ENCODE data around the gene HCFC1R1. TPM values are rescaled to one million over a fixed set of nuclear protein-coding genes. Genes with fewer than 3 reads are reported as not detected.

The HCFC1R1 gene
- total RNA-seq, 1 experiment from 2014 or later, result 76.0 TPM

GRCh38 chr16:3036726-3037315 is 13.1 kb upstream of the HCFC1R1 start, which contains the start of gene BICDL2:
BICDL2 (minus strand) TSS chr16:3036944; CDS start chr16:3035496, 1,448 bp downstream.
- peak within 1 kb of the TSS; percentile 72 for H3K4me3 Mint-ChIP-seq
- H3K27me3 Mint-ChIP-seq (ENCODE audit: low read depth), result peaks cover 3% of the 10 kb centered on the region; the same call in 1 of the 2 replicates
- TF ChIP-seq HMGXB4 (CRISPR knock-in tag; IDR thresholded peaks at IDR 0.05) (0 out of 2 replicates have a peak, but pooled peaks have one; percentile 15), NFE2L1 (CRISPR knock-in tag; IDR thresholded peaks at IDR 0.05) (no peak), SMAD4 (CRISPR knock-in tag; IDR thresholded peaks at IDR 0.05) (no peak), SP1 (CRISPR knock-in tag; conservative IDR thresholded peaks at IDR 0.05) (peak; percentile 68; the same call in 1 of the 2 replicates), ZNF121 (CRISPR knock-in tag; IDR thresholded peaks at IDR 0.05) (peak; percentile 71; the same call in 1 of the 2 replicates), GTF2I (CRISPR knock-in tag; conservative IDR thresholded peaks at IDR 0.05) (peak; percentile 74), E2F5 (CRISPR knock-in tag; IDR thresholded peaks at IDR 0.05) (0 out of 2 replicates have a peak, but pooled peaks have one; percentile 41), FOXP4 (CRISPR knock-in tag; IDR thresholded peaks at IDR 0.05) (0 out of 2 replicates have a peak, but pooled peaks have one; percentile 15)
- peaks cover 30% of the 10 kb centered on the region for H3K4me1 Mint-ChIP-seq
- ATAC-seq, result peak; percentile 76
- peak; percentile 91 for DNase-seq (ENCODE audit: low spot score)
- ChIA-PET CTCF (interaction anchor here (0.6 to 11.1 kb wide), 5 partner anchors 5 to 559 kb away, joined by 4 to 152 read pairs (median 31); partner anchors contain the start of gene TNFRSF12A), POLR2A (interaction anchor here (0.7 kb wide), 1 partner anchor 9 kb away, joined by 3 read pairs; no protein-coding TSS in a partner anchor)
- no peaks in the 10 kb centered on the region for H3K36me3 Mint-ChIP-seq
- no peaks in the 10 kb centered on the region for H3K9me3 Mint-ChIP-seq
- H3K27ac Mint-ChIP-seq, result no peak within 1 kb of the TSS

- TF ChIP-seq ZNF263 (CRISPR knock-in tag; IDR thresholded peaks at IDR 0.05; ENCODE audit: low read depth), result peak; percentile 25; the same call in 1 of the 2 replicates
- TF ChIP-seq SMAD3 (CRISPR knock-in tag; IDR thresholded peaks at IDR 0.05; ENCODE audit: borderline replicate concordance), result no peak
- Mint-ChIP-seq H3K27me3 (ENCODE audit: low read depth) (peaks cover 3% of the 10 kb centered on the region; the same call in 1 of the 2 replicates), H3K36me3 (no peaks in the 10 kb centered on the region), H3K4me1 (peaks cover 33% of the 10 kb centered on the region), H3K27ac (no peak overlapping the region), H3K9me3 (no peaks in the 10 kb centered on the region), H3K4me3 (peak overlapping the region; percentile 72)
- ChIA-PET POLR2A (interaction anchor here (0.7 to 1.4 kb wide), 2 partner anchors 8 to 12 kb away, joined by 3 read pairs; no protein-coding TSS in a partner anchor), CTCF (interaction anchor here (0.6 to 11.1 kb wide), 6 partner anchors 5 to 560 kb away, joined by 4 to 292 read pairs (median 21); partner anchors contain the start of genes CLDN6, HCFC1R1, THOC6 and TNFRSF12A)
- peak; percentile 15 for ATAC-seq
- peak; percentile 42 for DNase-seq (ENCODE audit: low spot score)
Measured at GRCh38 chr16:3035972-3036725, 12.4 kb upstream of the HCFC1R1 start.

- POLR2A ChIA-PET, result interaction anchor here (1.1 to 1.4 kb wide), 2 partner anchors 11 to 14 kb away, joined by 3 read pairs; no protein-coding TSS in a partner anchor
- ATAC-seq, result no peak
- H3K27me3 Mint-ChIP-seq (ENCODE audit: low read depth), result peaks cover 3% of the 10 kb centered on the region; the same call in 1 of the 2 replicates
- no peak for TF ChIP-seq ZSCAN18 (CRISPR knock-in tag; IDR thresholded peaks at IDR 0.05)
- no peak for TF ChIP-seq RELA (CRISPR knock-in tag; IDR thresholded peaks at IDR 0.05; ENCODE audit: borderline replicate concordance)
- no peak for TF ChIP-seq ATF3 (CRISPR knock-in tag; conservative IDR thresholded peaks at IDR 0.05)
- no peak for TF ChIP-seq ZNF423 (CRISPR knock-in tag; IDR thresholded peaks at IDR 0.05)
- no peak for TF ChIP-seq ZNF512 (CRISPR knock-in tag; IDR thresholded peaks at IDR 0.05; ENCODE audit: borderline replicate concordance)
Measured at GRCh38 chr16:3035289-3035971, 11.7 kb upstream of the HCFC1R1 start.

More at GRCh38 chr16:3035289-3035971, 11.7 kb upstream of the HCFC1R1 start:
- no peak for DNase-seq (ENCODE audit: low spot score)
- Mint-ChIP-seq H3K4me1 (peaks cover 35% of the 10 kb centered on the region), H3K36me3 (no peaks in the 10 kb centered on the region), H3K27ac (no peak overlapping the region), H3K4me3 (peak overlapping the region; percentile 72), H3K9me3 (no peaks in the 10 kb centered on the region)
- CTCF ChIA-PET, result interaction anchor here (1.1 to 11.1 kb wide), 9 partner anchors 4 to 96 kb away, joined by 3 to 292 read pairs (median 10); partner anchors contain the start of genes BICDL2, CLDN6, HCFC1R1 and MMP25
